A673 (cell line): ENCODE measurements around the gene NCAPD2. TPM values are rescaled to one million over a fixed set of nuclear protein-coding genes. Genes with fewer than 3 reads are reported as not detected.
A peak's percentile ranks its signal among the peaks of the same experiment; 100 is the strongest.

Experiments
- BruUV-seq: library from RNA; stranded (reverse); fragments of 400-500 nt; replicated peaks from 2 replicates; lab custom pipeline; 2021; lab: Mats Ljungman, UMichigan
- CTCF ChIA-PET: fragments of 300-600 bp; sonication (Branson Sonifier 250); formaldehyde crosslinking; loops from one replicate; lab custom pipeline; 2022; ENCODE audit warnings: antibody characterized with exemption; lab: Charles Lee
- POLR2A ChIA-PET: fragments of 300-600 bp; sonication (Branson Sonifier 250); formaldehyde crosslinking; loops from one replicate; lab custom pipeline; 2022; ENCODE audit warnings: antibody characterized with exemption; ENCODE audit not compliant: low non-redundant PET; lab: Charles Lee
- DNase-seq: peaks from one replicate; pipeline ENCODE4 v3.0.0-alpha.2; 2015; ENCODE audit warnings: low spot score
- H3K27ac ChIP-seq: fragments of 200-600 bp; sonication (generic); 2 replicates; pipeline ENCODE4 v1.5.1; 2016; ENCODE audit warnings: mixed run types, low read depth, mild to moderate bottlenecking, mixed read lengths, antibody characterized with exemption, low read length; ENCODE audit not compliant: poor library complexity, severe bottlenecking
- H3K27me3 ChIP-seq: fragments of 200-600 bp; sonication (generic); replicated peaks from 2 replicates; pipeline ENCODE4 v1.6.1; 2017; ENCODE audit warnings: mixed run types, low read depth, mild to moderate bottlenecking, mixed read lengths, antibody characterized with exemption, low read length; ENCODE audit not compliant: insufficient read depth, poor library complexity
- H3K36me3 ChIP-seq: fragments of 200-600 bp; sonication (generic); 2 replicates; pipeline ENCODE4 v1.6.1; 2016; ENCODE audit warnings: mixed run types, mild to moderate bottlenecking, mixed read lengths, antibody characterized with exemption, low read length; ENCODE audit not compliant: insufficient read depth, poor library complexity, severe bottlenecking
- H3K4me1 ChIP-seq: fragments of 200-600 bp; sonication (generic); 2 replicates; pipeline ENCODE4 v1.6.1; 2017; ENCODE audit warnings: mixed run types, mild to moderate bottlenecking, mixed read lengths, antibody characterized with exemption, low read length; ENCODE audit not compliant: insufficient read depth, poor library complexity, severe bottlenecking
- H3K4me3 ChIP-seq: fragments of 200-600 bp; sonication (generic); 2 replicates; pipeline ENCODE4 v1.5.1; 2016; ENCODE audit warnings: low read depth, mixed run types, mild to moderate bottlenecking, mixed read lengths, low read length; ENCODE audit not compliant: poor library complexity, severe bottlenecking
- H3K9me3 ChIP-seq: fragments of 200-600 bp; sonication (generic); 2 replicates; pipeline ENCODE4 v1.6.1; 2016; ENCODE audit warnings: mixed run types, low read depth, mild to moderate bottlenecking, mixed read lengths, antibody characterized with exemption, low read length; ENCODE audit not compliant: poor library complexity, severe bottlenecking
- EZH2 ChIP-seq: fragments of 200-600 bp; sonication (generic); IDR thresholded peaks from 2 replicates; pipeline ENCODE4 v1.6.1; 2017; ENCODE audit warnings: borderline replicate concordance, low read depth, mild to moderate bottlenecking, mixed read lengths, antibody characterized with exemption, low read length; ENCODE audit not compliant: poor library complexity, severe bottlenecking
- intact Hi-C: fragments of 100-400 bp; cut with micrococcal nuclease; formaldehyde crosslinking; loops from one replicate; pipeline ENCODE4 v1.10.0; 2022; ENCODE audit not compliant: unreplicated experiment
- total RNA-seq: library from RNA; stranded (reverse); gene quantifications from 2 replicates; pipeline ENCODE4 v1.2.3, GENCODE V29; 2021
- TF ChIP-seq, protein P1 (sequence below): fragments of 300-800, 200-600 bp; sonication (generic); conservative IDR thresholded peaks from 2 replicates; pipeline ENCODE4 v1.5.1; 2017; ENCODE audit warnings: low read depth, mild to moderate bottlenecking, antibody characterized with exemption, low read length, moderate library complexity, mixed read lengths

Gene NCAPD2
- total RNA-seq, 1 experiment from 2014 or later: 125 TPM

DNA sequence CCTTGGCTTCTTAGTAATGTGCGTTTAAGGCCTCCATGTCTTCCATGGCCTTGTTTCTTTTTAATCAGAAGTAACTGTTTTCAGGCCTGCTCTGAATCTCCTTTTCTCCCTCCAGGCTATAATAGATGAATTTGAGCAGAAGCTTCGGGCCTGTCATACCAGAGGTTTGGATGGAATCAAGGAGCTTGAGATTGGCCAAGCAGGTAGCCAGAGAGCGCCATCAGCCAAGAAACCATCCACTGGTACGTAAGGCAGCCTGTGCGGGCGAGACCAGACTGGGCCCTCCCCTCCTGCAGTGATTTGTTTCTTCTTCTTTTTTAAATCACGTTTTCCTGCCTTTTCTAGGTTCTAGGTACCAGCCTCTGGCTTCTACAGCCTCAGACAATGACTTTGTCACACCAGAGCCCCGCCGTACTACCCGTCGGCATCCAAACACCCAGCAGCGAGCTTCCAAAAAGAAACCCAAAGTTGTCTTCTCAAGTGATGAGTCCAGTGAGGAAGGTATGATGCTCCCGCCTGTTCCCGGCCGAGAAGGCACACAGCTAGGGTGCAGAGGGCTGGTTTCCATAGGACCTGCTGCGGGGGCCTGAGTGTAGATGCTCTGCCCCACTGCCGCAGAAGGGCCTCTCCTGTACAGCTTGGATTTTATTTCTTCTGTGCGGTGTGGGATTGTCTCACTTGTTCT, 36.8 kb downstream of the NCAPD2 start:
- POLR2A ChIA-PET: no interaction called here
- TF ChIP-seq, protein P1, sequence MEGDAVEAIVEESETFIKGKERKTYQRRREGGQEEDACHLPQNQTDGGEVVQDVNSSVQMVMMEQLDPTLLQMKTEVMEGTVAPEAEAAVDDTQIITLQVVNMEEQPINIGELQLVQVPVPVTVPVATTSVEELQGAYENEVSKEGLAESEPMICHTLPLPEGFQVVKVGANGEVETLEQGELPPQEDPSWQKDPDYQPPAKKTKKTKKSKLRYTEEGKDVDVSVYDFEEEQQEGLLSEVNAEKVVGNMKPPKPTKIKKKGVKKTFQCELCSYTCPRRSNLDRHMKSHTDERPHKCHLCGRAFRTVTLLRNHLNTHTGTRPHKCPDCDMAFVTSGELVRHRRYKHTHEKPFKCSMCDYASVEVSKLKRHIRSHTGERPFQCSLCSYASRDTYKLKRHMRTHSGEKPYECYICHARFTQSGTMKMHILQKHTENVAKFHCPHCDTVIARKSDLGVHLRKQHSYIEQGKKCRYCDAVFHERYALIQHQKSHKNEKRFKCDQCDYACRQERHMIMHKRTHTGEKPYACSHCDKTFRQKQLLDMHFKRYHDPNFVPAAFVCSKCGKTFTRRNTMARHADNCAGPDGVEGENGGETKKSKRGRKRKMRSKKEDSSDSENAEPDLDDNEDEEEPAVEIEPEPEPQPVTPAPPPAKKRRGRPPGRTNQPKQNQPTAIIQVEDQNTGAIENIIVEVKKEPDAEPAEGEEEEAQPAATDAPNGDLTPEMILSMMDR: no peak
- no peak for TF ChIP-seq EZH2
- CTCF ChIA-PET: no interaction called here

DNA sequence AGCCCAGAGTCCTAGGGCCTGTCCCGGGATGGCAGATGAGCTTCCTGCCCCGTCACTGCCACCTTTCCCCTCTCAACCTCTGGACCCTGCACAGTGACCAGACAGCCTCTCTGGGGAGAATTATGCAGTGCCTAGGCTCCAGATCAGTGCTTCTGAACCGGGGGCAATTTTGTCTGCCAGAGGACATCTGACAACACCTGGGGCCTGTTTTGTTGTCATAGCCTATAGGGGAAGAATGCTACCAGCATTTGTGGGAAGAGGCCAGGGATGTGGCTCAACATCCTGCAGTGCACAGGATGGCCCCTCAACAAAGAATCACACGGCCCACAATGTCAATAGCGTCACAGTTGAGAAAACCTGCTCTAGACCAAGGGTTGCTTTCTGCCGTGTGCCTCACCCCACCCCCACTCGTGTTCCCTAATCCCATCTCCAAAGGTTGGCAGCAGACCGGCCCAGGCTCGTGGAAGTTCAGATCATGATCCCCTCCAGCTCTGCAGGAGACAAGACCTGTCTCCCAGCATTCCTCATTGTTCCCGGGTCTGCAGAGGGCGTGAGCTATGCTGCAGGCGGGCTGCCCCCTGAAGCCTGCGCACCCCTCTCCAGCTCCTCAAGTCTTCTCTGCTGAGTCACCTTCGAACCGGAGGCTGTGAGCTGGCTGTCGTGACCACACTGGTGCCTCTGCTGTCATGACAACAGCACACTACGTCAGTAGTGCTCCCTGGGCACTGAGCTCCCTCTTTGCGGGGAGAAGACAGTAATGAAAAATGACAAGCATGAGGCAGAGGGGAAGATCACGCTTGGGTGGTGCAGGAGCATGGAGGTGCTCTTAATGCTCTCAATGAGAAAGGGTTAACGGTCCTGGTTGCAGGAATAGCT, 38.4 kb downstream of the NCAPD2 start:
- Histone ChIP-seq H3K27me3 (no peaks in the 10 kb centered on the region), H3K4me3 (peak overlapping the region; percentile 84), H3K4me1 (peaks cover 35% of the 10 kb centered on the region), H3K9me3 (no peaks in the 10 kb centered on the region), H3K36me3 (peaks cover 74% of the 10 kb centered on the region), H3K27ac (peak overlapping the region; percentile 96)
- TSS peak; percentile 55 for BruUV-seq
- CTCF ChIA-PET: no interaction called here
- peak; percentile 86 for DNase-seq
- TF ChIP-seq EZH2: no peak
- TF ChIP-seq, protein P1: no peak
- POLR2A ChIA-PET: no interaction called here
- intact Hi-C loops: no loop called here

More for the DNA sequence above, 36.8 kb downstream of the NCAPD2 start:
- Histone ChIP-seq H3K4me1 (peaks cover 21% of the 10 kb centered on the region), H3K9me3 (no peaks in the 10 kb centered on the region), H3K27me3 (no peaks in the 10 kb centered on the region), H3K27ac (peak overlapping the region; percentile 45), H3K4me3 (no peak overlapping the region), H3K36me3 (peaks cover 74% of the 10 kb centered on the region)
- DNase-seq: no peak
- no TSS peak for BruUV-seq
- intact Hi-C loops: no loop called here

DNA sequence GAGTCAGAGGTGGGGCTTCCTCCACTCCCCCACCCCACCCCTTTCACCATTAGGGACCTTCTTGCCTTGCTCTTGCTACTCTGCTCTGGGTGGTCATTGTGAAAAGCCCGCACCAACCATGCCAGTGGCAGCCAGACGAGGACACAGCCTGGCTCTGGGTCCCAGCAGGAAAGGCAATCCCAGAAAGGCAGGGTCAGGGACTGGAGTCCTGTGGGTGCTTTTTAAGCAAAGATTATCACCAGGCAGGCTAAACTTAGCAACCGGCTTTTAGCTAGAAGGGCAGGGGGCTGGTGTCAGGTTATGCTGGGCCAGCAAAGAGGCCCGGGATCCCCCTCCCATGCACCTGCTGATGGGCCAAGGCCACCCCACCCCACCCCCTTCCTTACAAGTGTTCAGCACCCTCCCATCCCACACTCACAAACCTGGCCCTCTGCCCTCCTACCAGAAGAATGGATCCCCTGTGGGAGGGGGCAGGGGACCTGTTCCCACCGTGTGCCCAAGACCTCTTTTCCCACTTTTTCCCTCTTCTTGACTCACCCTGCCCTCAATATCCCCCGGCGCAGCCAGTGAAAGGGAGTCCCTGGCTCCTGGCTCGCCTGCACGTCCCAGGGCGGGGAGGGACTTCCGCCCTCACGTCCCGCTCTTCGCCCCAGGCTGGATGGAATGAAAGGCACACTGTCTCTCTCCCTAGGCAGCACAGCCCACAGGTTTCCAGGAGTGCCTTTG, 39.2 kb downstream of the NCAPD2 start:
- Histone ChIP-seq H3K9me3 (no peaks in the 10 kb centered on the region), H3K36me3 (peaks cover 74% of the 10 kb centered on the region), H3K4me3 (peak overlapping the region; percentile 84), H3K27ac (peak overlapping the region; percentile 96), H3K4me1 (peaks cover 40% of the 10 kb centered on the region), H3K27me3 (no peaks in the 10 kb centered on the region)
- TF ChIP-seq, protein P1: no peak
- no peak for TF ChIP-seq EZH2
- ChIA-PET POLR2A (no interaction called here), CTCF (no interaction called here)
- no TSS peak for BruUV-seq
- peak; percentile 88 for DNase-seq
- intact Hi-C loops: no loop called here
